Thymus (tissue), 11 donors: ENCODE measurements around the gene ADAMTSL3. TPM values are rescaled to one million over a fixed set of nuclear protein-coding genes. Genes with fewer than 3 reads are reported as not detected.
"Not testable (repeated sequence)": the region's sequence is repeated elsewhere in the genome, so short reads cannot be mapped to it uniquely, and the experiment has no call there.

ENCODE experiments used
- DNase-seq, 9 donors: peaks; one replicate each; pipeline ENCODE4 v3.0.0-alpha.2; 2013; ENCODE audit warnings: low spot score in 9 of 9, low read depth in 6 of 9, missing footprints in 1 of 9
- H3K27ac ChIP-seq, 2 donors: one replicate each; pipeline ENCODE4 v1.5.1; 2013; ENCODE audit warnings: control low read depth in 1 of 2, low read depth in 1 of 2, low read length in 1 of 2, mild to moderate bottlenecking in 1 of 2, moderate library complexity in 1 of 2
- H3K27me3 ChIP-seq, 2 donors: one replicate each; pipeline ENCODE4 v1.5.1; 2013; ENCODE audit warnings: low read length in 1 of 2; ENCODE audit not compliant: control insufficient read depth in 2 of 2, insufficient read depth in 1 of 2
- H3K36me3 ChIP-seq, 2 donors: one replicate each; pipeline ENCODE4 v1.5.1; 2013; ENCODE audit warnings: low read length in 1 of 2, mild to moderate bottlenecking in 1 of 2, moderate library complexity in 1 of 2; ENCODE audit not compliant: control insufficient read depth in 2 of 2, insufficient read depth in 2 of 2
- H3K4me1 ChIP-seq, 2 donors: one replicate each; pipeline ENCODE4 v1.5.1; 2013; ENCODE audit warnings: low read length in 2 of 2; ENCODE audit not compliant: control insufficient read depth in 2 of 2, insufficient read depth in 2 of 2
- H3K4me3 ChIP-seq, 2 donors: one replicate each; pipeline ENCODE4 v1.5.1; 2013; ENCODE audit warnings: low read length in 2 of 2, control low read depth in 1 of 2, mild to moderate bottlenecking in 1 of 2
- H3K9me3 ChIP-seq, 2 donors: one replicate each; pipeline ENCODE4 v1.5.1; 2013; ENCODE audit warnings: low read length in 1 of 2, mild to moderate bottlenecking in 1 of 2; ENCODE audit not compliant: control insufficient read depth in 2 of 2, insufficient read depth in 1 of 2
- WGBS: extraction: QIAGEN DNeasy Blood & Tissue Kit; methylation state at CpG from one replicate; pipeline ENCODE4 v1.1.7; 2013; 5-methylcytosine and 5-hydroxymethylcytosine counted together
- polyA plus RNA-seq: library from polyadenylated mRNA; stranded (reverse); fragments of 200-250 nt; gene quantifications from one replicate; pipeline ENCODE4 v1.2.3, GENCODE V29; 2013
- total RNA-seq: library from RNA; stranded (reverse); fragments of 120-200 nt; gene quantifications from one replicate; pipeline ENCODE4 v1.2.4, GENCODE V29; 2013
- donor health status: healthy.

ADAMTSL3 gene
- total and polyA plus RNA-seq, 2 donors, result 0.39 to 1.3 TPM

- Histone ChIP-seq H3K27ac (no peak overlapping the region), H3K36me3 (no peaks in the 10 kb centered on the region), H3K4me1 (no peaks in the 10 kb centered on the region), H3K27me3 (no peaks in the 10 kb centered on the region), H3K4me3 (no peak overlapping the region), H3K9me3 (no peaks in the 10 kb centered on the region)
- DNase-seq, result no peak
- WGBS, result 95% methylated on average over 3 of the region's 3 CpGs
Observed at GRCh38 chr15:83961311-83961710, 307.4 kb downstream of the ADAMTSL3 start.

- H3K4me3 ChIP-seq, DNase-seq, H3K27ac ChIP-seq, H3K27me3 ChIP-seq, H3K36me3 ChIP-seq, H3K9me3 ChIP-seq, H3K4me1 ChIP-seq: not testable (repeated sequence)
- WGBS, result 100% methylated on average over 1 of the region's 1 CpG
Observed at GRCh38 chr15:83964967-83965366, 311.0 kb downstream of the ADAMTSL3 start.

- Histone ChIP-seq H3K27me3 (no peaks in the 10 kb centered on the region), H3K27ac (no peak overlapping the region), H3K4me1 (no peaks in the 10 kb centered on the region), H3K9me3 (no peaks in the 10 kb centered on the region), H3K36me3 (no peaks in the 10 kb centered on the region), H3K4me3 (no peak overlapping the region)
- WGBS, result 93% methylated on average over 12 of the region's 12 CpGs
- no peak for DNase-seq
Observed at GRCh38 chr15:83970295-83970890, 316.5 kb downstream of the ADAMTSL3 start.

- Histone ChIP-seq H3K4me3 (no peak overlapping the region), H3K27me3 (no peaks in the 10 kb centered on the region), H3K9me3 (no peaks in the 10 kb centered on the region), H3K27ac (no peak overlapping the region), H3K4me1 (no peaks in the 10 kb centered on the region), H3K36me3 (no peaks in the 10 kb centered on the region)
- no peak for DNase-seq
- WGBS, result 84% methylated on average over 3 of the region's 3 CpGs
Observed at GRCh38 chr15:83971992-83972391, 318.1 kb downstream of the ADAMTSL3 start.

GRCh38 chr15:83973816-83974215 lies 319.9 kb downstream of the ADAMTSL3 start:
- Histone ChIP-seq H3K27ac (no peak overlapping the region), H3K4me1 (no peaks in the 10 kb centered on the region), H3K27me3 (no peaks in the 10 kb centered on the region), H3K36me3 (no peaks in the 10 kb centered on the region), H3K4me3 (no peak overlapping the region), H3K9me3 (peaks cover 2 to 3% of the 10 kb centered on the region in 2 donors)
- peak in 1 of 9 donors; percentile 7 for DNase-seq
- 76% methylated on average over 3 of the region's 3 CpGs for WGBS

GRCh38 chr15:83977992-83978391 lies 324.1 kb downstream of the ADAMTSL3 start:
- H3K27ac ChIP-seq, result no peak overlapping the region
- no peaks in the 10 kb centered on the region for H3K36me3 ChIP-seq
- H3K4me1 ChIP-seq, result no peaks in the 10 kb centered on the region
- no peaks in the 10 kb centered on the region for H3K27me3 ChIP-seq
- no peak for DNase-seq
- H3K9me3 ChIP-seq, result peaks cover 2 to 3% of the 10 kb centered on the region in 2 donors
- no peak overlapping the region for H3K4me3 ChIP-seq

- H3K9me3 ChIP-seq, result peaks cover 2 to 3% of the 10 kb centered on the region in 2 donors
- H3K27ac ChIP-seq, result no peak overlapping the region
- no peaks in the 10 kb centered on the region for H3K27me3 ChIP-seq
- no peaks in the 10 kb centered on the region for H3K4me1 ChIP-seq
- H3K4me3 ChIP-seq, result no peak overlapping the region
- H3K36me3 ChIP-seq, result no peaks in the 10 kb centered on the region
- WGBS, result 91% methylated on average over 3 of the region's 3 CpGs
- DNase-seq, result no peak
Observed at GRCh38 chr15:83978588-83978987, 324.7 kb downstream of the ADAMTSL3 start.

GRCh38 chr15:83980637-83981036 lies 326.7 kb downstream of the ADAMTSL3 start:
- Histone ChIP-seq H3K27ac (no peak overlapping the region), H3K9me3 (peaks cover 2 to 3% of the 10 kb centered on the region in 2 donors), H3K36me3 (no peaks in the 10 kb centered on the region), H3K4me3 (no peak overlapping the region), H3K4me1 (no peaks in the 10 kb centered on the region), H3K27me3 (no peaks in the 10 kb centered on the region)
- no peak for DNase-seq
- WGBS, result 91% methylated on average over 4 of the region's 4 CpGs

- 93% methylated on average over 6 of the region's 6 CpGs for WGBS
- DNase-seq, result no peak
- H3K27ac ChIP-seq, result no peak overlapping the region
- H3K9me3 ChIP-seq, result peaks cover 2 to 3% of the 10 kb centered on the region in 2 donors
- H3K27me3 ChIP-seq, result no peaks in the 10 kb centered on the region
- H3K4me1 ChIP-seq, result no peaks in the 10 kb centered on the region
- H3K36me3 ChIP-seq, result no peaks in the 10 kb centered on the region
- no peak overlapping the region for H3K4me3 ChIP-seq
Observed at GRCh38 chr15:83982748-83983147, 328.8 kb downstream of the ADAMTSL3 start.
